ENCODE results near the gene CDH13.

DNA sequence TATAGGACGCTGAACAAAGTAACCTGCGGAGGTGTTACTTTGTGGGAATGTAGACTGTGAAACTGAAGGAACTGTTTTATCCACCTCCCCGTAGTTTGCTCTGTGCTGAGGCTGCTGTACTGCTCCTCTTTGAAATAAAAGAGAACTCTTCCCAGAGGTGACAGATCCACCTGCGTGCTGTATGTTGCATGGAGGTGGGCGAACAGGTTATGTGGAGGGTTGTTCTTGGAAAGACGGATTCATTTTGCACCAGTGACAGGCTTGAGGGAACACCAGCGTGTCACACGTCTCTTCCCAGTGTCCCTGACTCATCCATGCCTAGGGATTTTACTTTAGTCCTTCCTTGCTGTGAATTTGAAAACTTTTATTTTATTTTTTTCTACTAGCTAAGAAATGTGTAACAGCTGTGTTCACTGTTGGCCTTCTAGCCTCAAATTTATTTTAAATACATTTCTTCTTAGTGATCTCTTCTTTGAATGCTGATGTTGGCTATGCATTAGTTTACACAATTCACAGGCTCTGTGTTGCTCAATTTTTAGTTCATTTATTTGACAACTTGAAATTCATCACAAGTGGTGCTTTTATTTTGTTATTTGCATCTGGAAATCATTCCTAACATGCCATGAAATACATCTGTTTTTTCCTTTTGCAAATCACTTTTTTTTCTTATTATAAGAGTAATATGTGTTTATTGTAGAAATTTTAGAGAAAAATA lies 512.4 kb downstream of the CDH13 start:
- TF ChIP-seq CTCF (IDR thresholded peaks at IDR 0.05) (no peak), EP300 (IDR thresholded peaks at IDR 0.05) (no peak), POLR2A (IDR thresholded peaks at IDR 0.05) (no peak)
